Measurements from ENCODE around the gene ASTN1.

Gene ASTN1

DNA sequence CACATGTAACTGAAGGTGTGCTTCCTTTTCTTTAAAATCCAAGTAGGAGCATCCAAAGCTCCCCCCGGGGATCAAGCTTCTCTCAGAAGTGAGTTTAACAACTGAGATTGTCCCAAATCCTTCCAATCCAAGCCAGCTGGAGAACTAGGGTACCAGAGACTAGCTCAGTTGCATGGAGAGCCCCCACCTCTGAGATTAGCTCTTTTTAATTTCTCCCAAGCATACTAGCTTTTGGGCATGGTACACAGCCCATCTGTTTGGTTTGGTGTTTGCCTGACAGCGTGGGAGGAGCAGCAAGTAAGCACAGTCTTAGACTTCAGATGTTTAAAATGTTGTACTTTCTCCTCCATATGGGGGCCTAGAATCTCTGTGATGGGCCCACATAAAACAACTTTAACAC, 142.8 kb downstream of the ASTN1 start:
- DNase-seq (ENCODE audit: extremely low read depth, low read depth) = no peak
- TF ChIP-seq, protein P1, sequence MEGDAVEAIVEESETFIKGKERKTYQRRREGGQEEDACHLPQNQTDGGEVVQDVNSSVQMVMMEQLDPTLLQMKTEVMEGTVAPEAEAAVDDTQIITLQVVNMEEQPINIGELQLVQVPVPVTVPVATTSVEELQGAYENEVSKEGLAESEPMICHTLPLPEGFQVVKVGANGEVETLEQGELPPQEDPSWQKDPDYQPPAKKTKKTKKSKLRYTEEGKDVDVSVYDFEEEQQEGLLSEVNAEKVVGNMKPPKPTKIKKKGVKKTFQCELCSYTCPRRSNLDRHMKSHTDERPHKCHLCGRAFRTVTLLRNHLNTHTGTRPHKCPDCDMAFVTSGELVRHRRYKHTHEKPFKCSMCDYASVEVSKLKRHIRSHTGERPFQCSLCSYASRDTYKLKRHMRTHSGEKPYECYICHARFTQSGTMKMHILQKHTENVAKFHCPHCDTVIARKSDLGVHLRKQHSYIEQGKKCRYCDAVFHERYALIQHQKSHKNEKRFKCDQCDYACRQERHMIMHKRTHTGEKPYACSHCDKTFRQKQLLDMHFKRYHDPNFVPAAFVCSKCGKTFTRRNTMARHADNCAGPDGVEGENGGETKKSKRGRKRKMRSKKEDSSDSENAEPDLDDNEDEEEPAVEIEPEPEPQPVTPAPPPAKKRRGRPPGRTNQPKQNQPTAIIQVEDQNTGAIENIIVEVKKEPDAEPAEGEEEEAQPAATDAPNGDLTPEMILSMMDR (IDR thresholded peaks at IDR 0.05; ENCODE audit: low read depth, low read length) = no peak

DNA sequence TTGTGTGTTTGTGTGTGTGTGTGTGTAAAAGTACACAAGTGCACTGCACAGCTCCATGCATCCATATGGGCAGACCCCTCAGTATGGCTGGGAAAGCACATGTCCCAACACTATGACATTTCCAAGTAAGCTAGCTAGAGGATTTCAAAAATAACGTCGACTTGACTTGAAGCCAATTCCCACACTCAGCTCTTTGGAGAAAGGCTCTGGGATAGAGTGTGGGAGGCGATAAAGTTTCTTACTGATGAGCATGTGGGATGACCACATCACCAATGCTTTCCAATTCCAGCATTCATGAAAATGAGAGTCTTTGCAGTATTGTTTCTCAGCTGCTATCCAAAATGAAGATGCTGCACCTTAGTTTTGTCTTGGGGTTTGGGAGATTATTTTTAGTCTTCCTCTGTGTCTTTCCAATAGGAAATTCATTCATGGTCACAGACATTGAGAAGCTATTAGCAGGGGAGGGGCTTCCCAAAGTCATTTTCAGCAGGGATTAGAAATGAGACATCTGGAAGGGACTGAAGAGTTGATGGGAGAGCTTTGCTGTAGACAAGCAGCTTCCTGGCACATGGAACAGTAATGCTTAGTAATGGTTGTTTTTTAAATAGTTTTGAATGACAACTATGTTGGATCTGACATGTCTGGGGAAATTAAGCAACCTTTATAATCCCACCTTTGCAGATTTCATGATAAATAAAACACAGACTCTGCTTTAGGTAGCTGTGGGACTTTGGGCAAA, 143.5 kb downstream of the ASTN1 start:
- DNase-seq (ENCODE audit: extremely low read depth, low read depth) = no peak
- TF ChIP-seq, protein P1 (IDR thresholded peaks at IDR 0.05; ENCODE audit: low read depth, low read length) = no peak

DNA sequence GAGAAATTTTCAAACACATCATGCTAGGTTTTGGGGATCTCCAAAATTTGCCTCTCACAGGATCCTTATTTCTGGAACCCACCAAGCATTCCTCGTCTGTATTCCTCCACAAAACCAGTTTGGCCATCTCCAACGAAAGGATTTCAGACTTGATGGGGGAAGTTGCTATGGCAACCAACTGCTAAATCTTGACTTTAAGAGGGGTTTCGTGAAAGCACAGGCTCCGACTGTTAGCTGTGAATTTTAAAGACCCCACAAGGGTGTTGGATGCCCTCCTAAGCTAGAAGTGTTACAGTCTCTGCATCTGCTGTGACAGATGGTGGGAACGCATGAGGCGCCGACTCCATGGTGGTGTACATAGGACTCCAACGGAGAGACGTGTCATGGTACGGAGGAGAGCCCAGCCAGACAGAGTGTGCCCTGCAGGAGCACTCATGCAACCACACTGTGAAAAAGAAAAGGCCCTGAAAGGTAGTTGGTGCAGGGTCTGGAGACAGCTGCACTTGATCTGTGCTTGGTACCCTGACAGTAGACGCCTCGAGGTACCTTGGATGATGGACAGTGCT, 147.1 kb downstream of the ASTN1 start:
- TF ChIP-seq, protein P1 (IDR thresholded peaks at IDR 0.05; ENCODE audit: low read depth, low read length) = no peak
- no peak for DNase-seq (ENCODE audit: extremely low read depth, low read depth)

DNA sequence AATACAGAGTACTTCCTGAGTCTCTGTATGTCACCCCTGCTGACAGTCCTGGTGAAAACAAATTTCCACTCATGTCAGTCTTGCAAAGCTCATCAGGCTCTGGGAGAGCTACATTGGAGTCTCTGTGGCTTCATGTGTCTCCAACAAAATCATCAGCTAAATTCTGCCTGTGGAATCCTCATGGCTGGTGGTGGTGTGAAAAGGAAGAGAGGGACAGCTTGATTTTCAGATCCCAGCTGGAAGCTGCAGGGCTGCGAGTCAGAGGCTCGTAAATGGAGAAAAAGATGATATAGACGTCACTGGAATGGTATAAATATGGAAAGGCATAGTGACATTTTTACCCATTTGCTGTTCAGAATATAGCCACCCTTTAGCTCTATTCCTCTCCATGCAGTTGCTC, 150.2 kb downstream of the ASTN1 start:
- no peak for DNase-seq (ENCODE audit: extremely low read depth, low read depth)
- TF ChIP-seq, protein P1 (IDR thresholded peaks at IDR 0.05; ENCODE audit: low read depth, low read length) = no peak

DNA sequence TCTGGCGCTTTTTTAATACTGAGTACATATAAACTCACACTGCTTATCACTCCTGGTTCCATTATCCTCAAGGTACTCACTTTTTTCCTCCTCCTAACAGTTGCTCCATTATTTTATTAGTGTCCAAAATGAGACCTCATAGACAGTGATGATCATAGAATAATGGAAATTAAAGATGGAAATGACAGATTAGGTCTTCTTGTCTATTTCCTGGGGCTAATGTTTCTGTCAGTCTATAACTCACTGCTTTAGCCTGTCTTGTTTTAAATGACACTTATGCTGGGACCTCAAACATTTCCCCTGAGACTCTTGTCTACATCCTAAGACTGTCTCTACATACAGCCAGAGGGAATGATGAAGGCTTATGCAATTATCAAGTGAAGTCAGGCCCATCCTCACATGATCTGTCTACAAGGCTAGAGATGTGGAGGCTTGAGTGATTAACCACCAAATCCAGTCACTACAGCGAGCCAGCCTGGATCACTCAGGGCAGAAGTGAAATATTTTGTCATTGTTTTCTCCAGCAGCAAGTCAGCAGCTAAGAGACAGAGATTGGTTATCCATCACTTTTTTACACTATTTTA, 152.1 kb downstream of the ASTN1 start:
- TF ChIP-seq, protein P1 (IDR thresholded peaks at IDR 0.05; ENCODE audit: low read depth, low read length) = no peak
- DNase-seq (ENCODE audit: extremely low read depth, low read depth) = no peak

DNA sequence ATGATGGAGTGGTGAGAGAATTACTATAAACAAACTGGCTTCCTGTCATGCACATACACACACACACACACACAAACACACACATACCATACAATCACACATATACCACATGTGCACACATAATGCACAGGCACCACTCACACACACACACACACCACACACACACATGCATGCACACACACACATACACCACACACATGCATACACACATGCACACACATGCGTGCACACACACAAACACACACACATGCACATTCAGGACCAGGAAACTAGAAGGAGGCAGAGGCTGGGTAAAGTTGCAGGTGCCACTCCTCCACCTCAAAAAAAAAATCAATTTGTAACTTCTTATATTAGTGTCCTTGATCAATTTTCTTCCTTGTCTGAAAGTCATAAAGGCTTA, 153.0 kb downstream of the ASTN1 start:
- TF ChIP-seq, protein P1 (IDR thresholded peaks at IDR 0.05; ENCODE audit: low read depth, low read length) = no peak
- no peak for DNase-seq (ENCODE audit: extremely low read depth, low read depth)

DNA sequence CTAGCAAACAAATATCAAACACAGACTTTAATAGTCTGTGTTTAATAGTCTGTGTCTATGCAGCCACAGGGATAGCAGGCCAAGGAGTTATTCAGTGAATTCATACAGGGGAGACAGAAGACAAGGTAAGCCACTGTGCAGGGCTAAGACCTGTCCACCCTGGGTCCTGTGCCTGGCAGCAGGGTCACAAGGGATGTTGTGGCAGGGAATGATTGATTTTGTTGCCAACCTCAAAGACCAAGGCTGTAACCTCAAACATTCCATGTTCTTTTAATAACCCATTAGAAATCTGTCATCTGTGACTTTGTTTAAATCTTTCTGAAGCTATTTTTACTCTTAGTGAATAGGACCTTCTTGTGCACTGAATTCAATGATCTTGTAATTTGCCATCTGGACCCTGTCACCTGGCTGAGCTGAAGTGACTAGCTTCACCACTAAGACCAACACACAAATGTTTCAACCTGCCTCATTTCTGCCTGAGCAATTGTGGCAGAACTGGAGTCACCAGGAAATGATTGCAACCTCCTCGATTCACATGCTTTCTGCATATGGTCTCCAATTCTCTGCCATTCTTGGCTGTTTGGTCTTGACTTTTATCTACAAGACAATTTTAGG, 154.2 kb downstream of the ASTN1 start:
- DNase-seq (ENCODE audit: extremely low read depth, low read depth) = no peak
- TF ChIP-seq, protein P1 (IDR thresholded peaks at IDR 0.05; ENCODE audit: low read depth, low read length) = no peak

Measured in AG09319 (cell line).